Spleen (tissue), 7 donors: ENCODE results near the gene PAEP.
"Not testable (repeated sequence)": the region's sequence is repeated elsewhere in the genome, so short reads cannot be mapped to it uniquely, and the experiment has no call there.

ENCODE experiments used
- POLR2AphosphoS5 ChIP-seq, 3 donors: sonication (generic); formaldehyde crosslinking; IDR thresholded peaks; one replicate each; pipeline ENCODE4 v1.5.1; 2017; ENCODE audit warnings: antibody characterized with exemption in 3 of 3
- TF ChIP-seq, protein P1 (sequence below), 11 experiments: fragments of 200-600 bp in 7 of 11; fragments of 450-650 bp in 4 of 11; sonication (generic) in 4 of 11; IDR thresholded peaks in 8 of 11; conservative IDR thresholded peaks in 3 of 11; 1 replicate in 7 of 11; 2 replicates in 4 of 11; pipeline versions ENCODE4 v1.4.0 to v1.8.0; 2016 to 2021; ENCODE audit warnings: antibody characterized with exemption in 11 of 11, inconsistent platforms in 4 of 11, mild to moderate bottlenecking in 1 of 11
- donor health status: DM: no; HTN: no; CAD: no; lungs with moderate emphysema.
- donor health status: DM: no; HTN: no; CAD: no.
- donor health status: DM: no; HTN: no; CAD: no.

DNA sequence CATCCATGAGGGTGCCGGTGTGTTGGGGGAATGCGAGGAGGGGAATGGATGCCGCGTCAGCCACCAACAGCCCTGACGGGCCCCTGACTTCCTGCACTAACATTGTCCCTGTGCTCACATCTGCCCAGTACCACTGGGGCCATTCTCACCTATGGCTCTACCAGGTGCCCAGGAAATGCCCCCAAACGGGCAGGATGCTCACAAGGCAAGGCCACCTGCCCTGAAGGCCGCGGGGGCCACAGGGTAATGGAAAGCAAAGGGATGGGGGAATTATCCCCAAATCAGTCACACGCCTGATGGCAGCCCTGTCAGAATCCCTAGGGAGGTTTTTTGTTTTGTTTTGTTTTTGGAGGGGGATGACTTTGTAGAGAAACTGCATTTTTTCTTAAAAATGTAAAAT, 47.6 kb upstream of the PAEP start:
- TF ChIP-seq, protein P1, sequence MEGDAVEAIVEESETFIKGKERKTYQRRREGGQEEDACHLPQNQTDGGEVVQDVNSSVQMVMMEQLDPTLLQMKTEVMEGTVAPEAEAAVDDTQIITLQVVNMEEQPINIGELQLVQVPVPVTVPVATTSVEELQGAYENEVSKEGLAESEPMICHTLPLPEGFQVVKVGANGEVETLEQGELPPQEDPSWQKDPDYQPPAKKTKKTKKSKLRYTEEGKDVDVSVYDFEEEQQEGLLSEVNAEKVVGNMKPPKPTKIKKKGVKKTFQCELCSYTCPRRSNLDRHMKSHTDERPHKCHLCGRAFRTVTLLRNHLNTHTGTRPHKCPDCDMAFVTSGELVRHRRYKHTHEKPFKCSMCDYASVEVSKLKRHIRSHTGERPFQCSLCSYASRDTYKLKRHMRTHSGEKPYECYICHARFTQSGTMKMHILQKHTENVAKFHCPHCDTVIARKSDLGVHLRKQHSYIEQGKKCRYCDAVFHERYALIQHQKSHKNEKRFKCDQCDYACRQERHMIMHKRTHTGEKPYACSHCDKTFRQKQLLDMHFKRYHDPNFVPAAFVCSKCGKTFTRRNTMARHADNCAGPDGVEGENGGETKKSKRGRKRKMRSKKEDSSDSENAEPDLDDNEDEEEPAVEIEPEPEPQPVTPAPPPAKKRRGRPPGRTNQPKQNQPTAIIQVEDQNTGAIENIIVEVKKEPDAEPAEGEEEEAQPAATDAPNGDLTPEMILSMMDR (IDR thresholded peaks at IDR 0.05 in 8 of 11, conservative IDR thresholded peaks at IDR 0.05 in 3 of 11) = not testable (repeated sequence)
- TF ChIP-seq POLR2AphosphoS5 (IDR thresholded peaks at IDR 0.05) = not testable (repeated sequence)
